ENCODE results near the gene IFI16. TPM values are rescaled to one million over a fixed set of nuclear protein-coding genes. Genes with fewer than 3 reads are reported as not detected.

Gene IFI16
- polyA plus RNA-seq, 2 of the 4 experiments (the other 2 are of a cell fraction) = 1.5 to 3.3 TPM

GRCh38 chr1:159051436-159051835 is 41.7 kb downstream of the IFI16 start:
- ChIA-PET CTCF (interaction anchor here (1.1 kb wide), 1 partner anchor 21 kb away, joined by 3 read pairs; no protein-coding TSS in a partner anchor), POLR2A (no interaction called here)
- DNase-seq (ENCODE audit: low read depth in 1 of 2, low spot score in 1 of 2) (no peak), FAIRE-seq (no peak), ATAC-seq (no peak)
- H3K4me3 ChIP-seq = no peak overlapping the region
- no peak overlapping the region for H3K4me2 ChIP-seq
- no peaks in the 10 kb centered on the region for H3K4me1 ChIP-seq
- H3K27ac ChIP-seq = no peak overlapping the region
- 60% methylated on average over 2 of the region's 2 CpGs for WGBS (ENCODE audit: missing lambda C conversion rate)
- no peaks in the 10 kb centered on the region for H3K9me3 ChIP-seq
- no peak for TF ChIP-seq TFCP2L1 (CRISPR knock-in tag; IDR thresholded peaks at IDR 0.05)
- no peak for TF ChIP-seq CEBPB (IDR thresholded peaks at IDR 0.05)
- no peak for TF ChIP-seq NFE2L2 (conservative IDR thresholded peaks at IDR 0.05; ENCODE audit: low read length)
- TF ChIP-seq NPAS2 (CRISPR knock-in tag; IDR thresholded peaks at IDR 0.05; ENCODE audit: borderline replicate concordance) = no peak
- no peak for TF ChIP-seq HOXA7 (CRISPR knock-in tag; IDR thresholded peaks at IDR 0.05)
- TF ChIP-seq SREBF2 (IDR thresholded peaks at IDR 0.05) = no peak
- TF ChIP-seq E2F6 (IDR thresholded peaks at IDR 0.05; ENCODE audit: borderline replicate concordance, low read depth) = no peak
- no peak for TF ChIP-seq RNF2 (IDR thresholded peaks at IDR 0.05; ENCODE audit: borderline replicate concordance, low read depth)
- TF ChIP-seq, protein P1, sequence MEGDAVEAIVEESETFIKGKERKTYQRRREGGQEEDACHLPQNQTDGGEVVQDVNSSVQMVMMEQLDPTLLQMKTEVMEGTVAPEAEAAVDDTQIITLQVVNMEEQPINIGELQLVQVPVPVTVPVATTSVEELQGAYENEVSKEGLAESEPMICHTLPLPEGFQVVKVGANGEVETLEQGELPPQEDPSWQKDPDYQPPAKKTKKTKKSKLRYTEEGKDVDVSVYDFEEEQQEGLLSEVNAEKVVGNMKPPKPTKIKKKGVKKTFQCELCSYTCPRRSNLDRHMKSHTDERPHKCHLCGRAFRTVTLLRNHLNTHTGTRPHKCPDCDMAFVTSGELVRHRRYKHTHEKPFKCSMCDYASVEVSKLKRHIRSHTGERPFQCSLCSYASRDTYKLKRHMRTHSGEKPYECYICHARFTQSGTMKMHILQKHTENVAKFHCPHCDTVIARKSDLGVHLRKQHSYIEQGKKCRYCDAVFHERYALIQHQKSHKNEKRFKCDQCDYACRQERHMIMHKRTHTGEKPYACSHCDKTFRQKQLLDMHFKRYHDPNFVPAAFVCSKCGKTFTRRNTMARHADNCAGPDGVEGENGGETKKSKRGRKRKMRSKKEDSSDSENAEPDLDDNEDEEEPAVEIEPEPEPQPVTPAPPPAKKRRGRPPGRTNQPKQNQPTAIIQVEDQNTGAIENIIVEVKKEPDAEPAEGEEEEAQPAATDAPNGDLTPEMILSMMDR (IDR thresholded peaks at IDR 0.05) = no peak
- no peak for TF ChIP-seq GATA3 (IDR thresholded peaks at IDR 0.05; ENCODE audit: borderline replicate concordance)
- no peak for TF ChIP-seq MAZ (IDR thresholded peaks at IDR 0.05; ENCODE audit: borderline replicate concordance, low read depth, low read length)
- TF ChIP-seq CHD4 (IDR thresholded peaks at IDR 0.05; ENCODE audit: borderline replicate concordance) = no peak
- no peak for TF ChIP-seq EP300 (IDR thresholded peaks at IDR 0.05)
- no peak for TF ChIP-seq HDAC2 (IDR thresholded peaks at IDR 0.05)
- TF ChIP-seq JUN (IDR thresholded peaks at IDR 0.05) = no peak
- no peak for TF ChIP-seq ZSCAN20 (CRISPR knock-in tag; IDR thresholded peaks at IDR 0.05)
- no peak for TF ChIP-seq RFX5 (IDR thresholded peaks at IDR 0.05)

GRCh38 chr1:159054427-159054826 is 44.7 kb downstream of the IFI16 start:
- Histone ChIP-seq H3K27ac (no peak overlapping the region), H3K4me3 (no peak overlapping the region), H3K4me1 (no peaks in the 10 kb centered on the region), H3K9me3 (no peaks in the 10 kb centered on the region), H3K4me2 (no peak overlapping the region)
- no peak for FAIRE-seq
- ATAC-seq = no peak
- no peak for DNase-seq (ENCODE audit: low read depth in 1 of 2, low spot score in 1 of 2)
- TF ChIP-seq ELK1 (IDR thresholded peaks at IDR 0.05; ENCODE audit: low read depth, low read length) (no peak), RCOR1 (IDR thresholded peaks at IDR 0.05; ENCODE audit: low read depth, low read length) (no peak), EHF (CRISPR knock-in tag; IDR thresholded peaks at IDR 0.05) (no peak), HOXA7 (CRISPR knock-in tag; IDR thresholded peaks at IDR 0.05) (no peak), POLR2AphosphoS2 (conservative IDR thresholded peaks at IDR 0.05; ENCODE audit: low read length) (no peak), ZFP36 (IDR thresholded peaks at IDR 0.05; ENCODE audit: borderline replicate concordance, partially characterized antibody) (no peak), KDM1A (IDR thresholded peaks at IDR 0.05; ENCODE audit: low read depth) (no peak), HDAC2 (IDR thresholded peaks at IDR 0.05) (no peak), NFE2L2 (conservative IDR thresholded peaks at IDR 0.05; ENCODE audit: low read length) (no peak), JUNB (IDR thresholded peaks at IDR 0.05) (no peak), HES2 (IDR thresholded peaks at IDR 0.05) (no peak)
- TF ChIP-seq, protein P2, sequence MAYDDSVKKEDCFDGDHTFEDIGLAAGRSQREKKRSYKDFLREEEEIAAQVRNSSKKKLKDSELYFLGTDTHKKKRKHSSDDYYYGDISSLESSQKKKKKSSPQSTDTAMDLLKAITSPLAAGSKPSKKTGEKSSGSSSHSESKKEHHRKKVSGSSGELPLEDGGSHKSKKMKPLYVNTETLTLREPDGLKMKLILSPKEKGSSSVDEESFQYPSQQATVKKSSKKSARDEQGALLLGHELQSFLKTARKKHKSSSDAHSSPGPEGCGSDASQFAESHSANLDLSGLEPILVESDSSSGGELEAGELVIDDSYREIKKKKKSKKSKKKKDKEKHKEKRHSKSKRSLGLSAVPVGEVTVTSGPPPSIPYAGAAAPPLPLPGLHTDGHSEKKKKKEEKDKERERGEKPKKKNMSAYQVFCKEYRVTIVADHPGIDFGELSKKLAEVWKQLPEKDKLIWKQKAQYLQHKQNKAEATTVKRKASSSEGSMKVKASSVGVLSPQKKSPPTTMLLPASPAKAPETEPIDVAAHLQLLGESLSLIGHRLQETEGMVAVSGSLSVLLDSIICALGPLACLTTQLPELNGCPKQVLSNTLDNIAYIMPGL (CRISPR knock-in tag; IDR thresholded peaks at IDR 0.05; ENCODE audit: borderline replicate concordance) = no peak
- TF ChIP-seq, protein P3, sequence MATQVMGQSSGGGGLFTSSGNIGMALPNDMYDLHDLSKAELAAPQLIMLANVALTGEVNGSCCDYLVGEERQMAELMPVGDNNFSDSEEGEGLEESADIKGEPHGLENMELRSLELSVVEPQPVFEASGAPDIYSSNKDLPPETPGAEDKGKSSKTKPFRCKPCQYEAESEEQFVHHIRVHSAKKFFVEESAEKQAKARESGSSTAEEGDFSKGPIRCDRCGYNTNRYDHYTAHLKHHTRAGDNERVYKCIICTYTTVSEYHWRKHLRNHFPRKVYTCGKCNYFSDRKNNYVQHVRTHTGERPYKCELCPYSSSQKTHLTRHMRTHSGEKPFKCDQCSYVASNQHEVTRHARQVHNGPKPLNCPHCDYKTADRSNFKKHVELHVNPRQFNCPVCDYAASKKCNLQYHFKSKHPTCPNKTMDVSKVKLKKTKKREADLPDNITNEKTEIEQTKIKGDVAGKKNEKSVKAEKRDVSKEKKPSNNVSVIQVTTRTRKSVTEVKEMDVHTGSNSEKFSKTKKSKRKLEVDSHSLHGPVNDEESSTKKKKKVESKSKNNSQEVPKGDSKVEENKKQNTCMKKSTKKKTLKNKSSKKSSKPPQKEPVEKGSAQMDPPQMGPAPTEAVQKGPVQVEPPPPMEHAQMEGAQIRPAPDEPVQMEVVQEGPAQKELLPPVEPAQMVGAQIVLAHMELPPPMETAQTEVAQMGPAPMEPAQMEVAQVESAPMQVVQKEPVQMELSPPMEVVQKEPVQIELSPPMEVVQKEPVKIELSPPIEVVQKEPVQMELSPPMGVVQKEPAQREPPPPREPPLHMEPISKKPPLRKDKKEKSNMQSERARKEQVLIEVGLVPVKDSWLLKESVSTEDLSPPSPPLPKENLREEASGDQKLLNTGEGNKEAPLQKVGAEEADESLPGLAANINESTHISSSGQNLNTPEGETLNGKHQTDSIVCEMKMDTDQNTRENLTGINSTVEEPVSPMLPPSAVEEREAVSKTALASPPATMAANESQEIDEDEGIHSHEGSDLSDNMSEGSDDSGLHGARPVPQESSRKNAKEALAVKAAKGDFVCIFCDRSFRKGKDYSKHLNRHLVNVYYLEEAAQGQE (IDR thresholded peaks at IDR 0.05) = no peak
- WGBS (ENCODE audit: missing lambda C conversion rate) = 7% methylated on average over 2 of the region's 2 CpGs
- ChIA-PET CTCF (no interaction called here), POLR2A (no interaction called here)
